HG02981 (cell line): ENCODE measurements around the gene ESRRG.

Experiments used
- ATAC-seq: cut with Tn5 transposase; IDR thresholded peaks from one replicate; pipeline ENCODE4 v1.9.1; 2021; ENCODE audit warnings: mild to moderate bottlenecking, moderate library complexity; ENCODE audit not compliant: unreplicated experiment

ESRRG gene

DNA sequence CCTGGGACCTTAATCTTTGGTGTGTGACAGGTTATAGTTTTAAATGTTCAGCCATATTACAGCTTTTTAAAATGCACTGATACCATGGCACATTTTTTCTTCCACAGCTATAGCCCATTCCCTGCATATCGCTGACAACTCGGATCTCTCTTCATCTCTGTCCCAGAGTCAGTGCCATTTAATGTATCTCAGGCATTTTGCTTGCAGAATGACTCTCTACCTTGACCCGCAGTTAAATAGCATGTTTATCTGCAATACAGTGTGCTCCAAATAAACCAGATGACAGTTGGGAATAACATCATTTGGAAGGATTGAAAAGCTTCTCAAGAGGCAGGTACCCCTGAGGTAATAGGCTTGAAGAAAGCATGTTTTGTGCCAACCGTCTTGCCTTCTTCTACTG lies 200.2 kb downstream of the ESRRG start:
- ATAC-seq, result no peak

DNA sequence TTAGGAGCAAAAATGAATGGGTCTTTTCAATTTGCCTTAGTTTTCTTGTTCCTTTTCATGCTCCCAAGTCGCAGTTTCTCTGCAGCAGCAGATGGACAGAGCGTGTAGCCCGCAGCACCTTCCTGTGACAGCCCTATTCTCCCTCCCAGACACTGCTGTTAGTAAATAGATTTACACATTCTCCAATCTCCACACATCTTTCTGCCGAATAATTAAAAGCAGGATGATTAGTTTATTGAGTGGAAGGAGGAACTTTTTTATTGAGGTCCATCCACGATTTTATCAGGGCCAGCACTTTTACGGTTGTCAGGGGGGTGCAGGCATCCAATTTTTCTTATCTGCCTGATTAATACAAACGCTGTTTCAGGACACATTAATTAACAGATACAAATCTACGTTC lies 201.8 kb downstream of the ESRRG start:
- ATAC-seq, result no peak

DNA sequence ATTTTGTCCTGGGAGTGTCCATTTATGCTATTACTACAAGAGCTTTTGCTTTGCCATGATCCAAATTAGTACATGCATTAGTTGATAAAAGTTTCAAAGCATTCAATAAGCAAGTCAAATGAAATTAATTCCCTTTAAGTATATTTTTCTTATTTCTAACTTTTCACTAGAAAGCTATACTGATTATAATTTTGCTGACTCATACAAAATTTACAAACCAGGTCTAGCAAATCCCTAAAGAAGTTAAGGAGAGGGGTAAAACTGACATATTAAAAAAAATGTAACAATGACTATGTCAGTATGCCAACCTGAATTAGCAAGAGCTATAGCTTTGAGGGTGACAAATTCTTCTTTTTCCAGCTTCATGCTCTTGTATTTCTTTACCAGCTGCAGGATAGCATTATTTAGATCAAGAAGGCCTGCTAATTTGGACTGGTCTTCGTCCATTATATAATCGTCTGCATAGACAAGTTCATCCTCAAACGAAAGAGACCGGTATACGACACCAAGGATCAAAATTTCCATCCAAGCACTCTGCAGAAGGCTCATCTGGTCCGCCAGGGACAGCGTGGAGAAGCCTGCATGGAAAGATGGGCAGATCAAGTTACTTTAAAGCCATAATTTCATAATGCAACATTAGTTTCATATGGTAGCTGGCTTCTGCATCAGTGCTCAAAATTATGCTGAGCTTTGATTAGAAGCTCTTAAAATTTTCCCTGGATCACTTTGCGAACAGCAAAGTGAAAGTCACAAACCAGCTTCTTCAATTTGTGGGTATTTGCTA lies 204.2 kb downstream of the ESRRG start:
- ATAC-seq, result no peak

DNA sequence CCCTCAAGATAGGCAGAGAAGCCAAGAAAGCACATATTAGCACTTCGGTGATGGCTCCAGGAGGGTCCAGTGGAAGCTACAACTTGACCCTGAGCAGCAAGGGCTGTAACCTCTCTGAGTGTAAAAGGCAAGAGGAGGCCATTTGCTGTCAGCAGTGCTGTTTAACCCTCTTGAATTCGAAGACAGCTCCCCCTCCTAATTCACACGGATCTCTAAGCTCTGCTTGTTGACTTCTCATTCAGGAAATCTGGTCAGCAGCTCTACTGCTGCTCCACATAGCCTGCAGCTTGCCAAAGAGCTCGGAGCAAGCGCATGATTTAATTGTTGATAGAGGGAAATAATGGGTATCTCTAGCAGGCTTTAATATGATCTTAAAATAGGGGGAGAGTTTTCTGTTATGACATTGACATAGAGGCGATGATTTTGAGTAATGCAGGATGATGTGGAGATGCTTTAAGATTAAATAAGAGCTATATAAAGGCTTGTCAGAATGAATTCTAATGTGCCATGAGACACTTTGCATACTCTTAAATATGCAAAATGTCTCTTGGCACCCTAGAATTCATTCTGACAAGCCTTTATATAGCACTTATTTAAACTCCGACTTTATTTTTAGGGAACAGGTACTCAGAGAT lies 220.6 kb downstream of the ESRRG start:
- ATAC-seq, result no peak

DNA sequence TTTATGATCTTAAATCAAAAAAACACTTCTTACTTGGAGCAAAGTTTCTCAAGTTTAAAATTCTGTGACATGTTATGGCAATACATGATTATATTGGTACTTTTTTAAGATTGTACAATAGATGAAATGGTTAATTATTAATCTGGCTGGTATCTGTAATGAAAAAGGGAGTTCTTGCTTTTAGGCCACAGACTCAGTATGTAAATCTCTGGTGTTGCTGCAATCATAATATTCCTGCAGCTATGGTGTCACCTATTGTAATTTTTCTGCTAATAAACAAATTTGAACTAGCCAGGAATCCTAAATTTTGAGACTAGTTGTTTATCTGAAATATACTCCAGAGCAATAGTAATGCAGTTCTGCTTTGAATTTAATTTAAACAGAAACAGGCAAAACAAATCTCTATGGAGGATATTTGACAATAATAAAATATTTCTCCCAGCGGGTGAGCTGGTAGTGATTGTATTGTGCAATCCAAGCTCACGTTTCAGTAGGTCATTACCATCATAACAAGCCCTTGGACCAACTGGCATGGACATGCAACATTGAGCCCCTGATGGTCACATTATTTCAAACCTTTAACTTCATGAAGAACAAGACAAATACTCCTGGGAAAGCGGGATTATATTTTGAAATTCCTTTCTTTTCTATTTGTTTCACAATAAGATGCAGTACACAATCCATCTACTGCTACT lies 222.8 kb downstream of the ESRRG start:
- no peak for ATAC-seq

DNA sequence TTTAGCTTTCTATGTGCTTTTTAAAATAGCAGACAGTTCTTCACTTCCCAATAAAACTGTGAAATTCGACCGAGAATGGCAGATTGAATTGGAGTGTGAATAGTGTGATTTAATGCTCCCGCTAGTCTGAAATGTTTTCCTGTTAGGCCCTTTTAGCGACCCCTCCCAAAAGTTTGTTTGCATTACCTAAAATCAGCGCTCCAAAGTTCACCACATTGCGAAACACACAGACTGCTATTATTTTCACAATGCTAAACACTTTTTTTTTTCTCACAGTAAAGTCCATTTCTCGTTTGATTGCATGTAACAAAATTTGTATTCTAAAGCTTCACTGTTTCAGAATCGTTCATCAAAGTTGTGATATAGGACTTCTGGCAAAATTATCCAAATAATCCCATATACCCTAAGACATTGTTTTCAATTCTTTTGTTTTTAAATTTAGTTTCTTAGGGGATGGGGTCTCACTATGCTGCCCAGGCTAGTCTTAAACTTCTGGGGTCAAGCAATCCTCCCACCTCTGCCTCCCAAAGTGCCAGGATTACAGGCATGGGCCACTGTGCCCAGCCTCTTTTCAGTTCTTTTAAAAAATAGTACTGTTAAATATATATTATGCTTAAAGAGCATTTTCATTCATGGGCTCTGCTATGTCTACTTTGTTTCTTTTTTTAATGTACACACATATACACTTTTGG lies 223.5 kb downstream of the ESRRG start:
- no peak for ATAC-seq

DNA sequence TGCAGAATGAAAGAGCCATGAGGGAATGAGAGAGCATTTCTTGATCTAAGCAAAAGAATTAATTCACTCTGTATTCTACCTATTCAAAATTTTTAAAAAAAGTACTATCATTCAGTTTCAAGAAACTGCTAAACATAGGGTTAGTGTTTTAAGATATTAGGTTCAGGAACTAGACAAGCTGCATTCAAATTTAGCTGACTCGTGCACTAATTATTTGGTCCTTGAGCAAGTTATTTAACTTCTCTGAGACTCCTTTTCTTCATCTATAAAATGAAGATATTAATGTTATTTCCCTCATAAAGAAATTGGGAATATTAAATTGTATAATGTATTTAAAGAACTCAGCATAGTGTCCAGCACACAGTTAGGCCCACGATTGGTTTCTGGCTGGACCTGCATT lies 225.0 kb downstream of the ESRRG start:
- ATAC-seq, result no peak

DNA sequence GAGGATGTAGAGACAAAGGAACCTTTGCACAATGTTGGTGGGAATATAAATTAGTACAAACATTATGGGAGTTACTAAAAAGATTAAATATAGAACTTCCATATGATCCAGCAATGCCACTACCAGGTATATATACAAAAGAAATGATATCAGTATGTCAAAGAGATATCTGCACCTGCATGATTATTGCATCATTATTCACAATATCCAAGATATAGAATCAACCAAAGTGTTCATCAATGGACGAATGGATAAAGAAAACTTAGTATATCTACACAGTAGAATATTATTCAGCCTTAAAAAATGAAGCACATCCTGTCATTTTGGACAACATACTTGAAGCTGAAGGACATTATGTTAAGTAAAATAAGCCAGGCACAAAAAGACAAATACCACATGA lies 238.2 kb downstream of the ESRRG start:
- no peak for ATAC-seq

DNA sequence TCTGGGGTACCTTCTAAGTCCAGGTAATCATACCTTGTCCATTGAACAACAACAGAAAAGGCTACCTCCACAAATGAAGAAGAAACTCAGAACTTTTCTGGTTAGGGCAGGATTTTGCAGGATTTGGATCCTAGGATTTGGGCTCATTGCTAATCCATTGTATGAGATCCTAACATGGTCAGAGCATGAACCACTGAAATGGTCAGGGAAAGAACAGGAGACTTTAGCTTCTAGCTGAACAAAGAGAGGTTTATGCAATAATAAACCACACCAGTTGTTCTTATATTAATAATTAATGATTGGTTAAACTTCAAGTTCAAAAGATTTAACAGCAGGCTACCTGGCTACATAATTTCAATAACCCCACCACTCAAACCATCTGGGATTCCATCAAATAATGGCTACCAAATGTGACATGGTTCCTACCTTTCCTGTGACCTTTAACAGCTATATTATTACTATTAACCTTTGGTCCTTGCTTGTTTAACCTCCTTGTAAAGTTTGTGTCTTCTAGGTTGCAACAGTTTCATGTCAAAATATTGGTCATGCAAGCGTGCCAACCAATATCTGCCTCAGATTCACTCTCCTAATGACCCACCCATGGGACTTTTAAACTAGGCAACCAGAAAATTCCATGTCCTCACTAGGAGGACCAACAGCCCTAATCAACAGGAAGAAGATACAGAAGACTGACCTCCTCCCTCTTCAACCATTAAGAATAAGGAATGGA lies 239.4 kb downstream of the ESRRG start:
- no peak for ATAC-seq

DNA sequence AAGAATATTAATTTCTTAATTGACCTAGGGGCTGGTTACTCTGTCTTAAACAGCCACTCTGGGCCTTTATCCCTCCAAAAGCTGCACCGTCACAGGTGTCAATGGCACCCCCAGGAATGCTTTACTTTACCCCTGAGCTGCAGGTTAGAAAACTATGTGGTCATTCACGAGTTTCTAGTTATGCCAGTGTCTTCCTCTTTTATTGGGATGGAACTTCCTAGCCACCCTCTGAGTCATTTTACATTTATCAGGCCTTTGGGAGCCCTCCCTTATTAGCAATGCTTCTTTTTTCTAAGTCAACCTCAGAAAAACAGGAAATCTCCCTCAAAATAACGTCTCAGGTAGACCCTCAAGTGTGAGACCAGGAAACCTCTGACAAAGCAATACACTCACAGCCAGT lies 240.6 kb downstream of the ESRRG start:
- no peak for ATAC-seq

DNA sequence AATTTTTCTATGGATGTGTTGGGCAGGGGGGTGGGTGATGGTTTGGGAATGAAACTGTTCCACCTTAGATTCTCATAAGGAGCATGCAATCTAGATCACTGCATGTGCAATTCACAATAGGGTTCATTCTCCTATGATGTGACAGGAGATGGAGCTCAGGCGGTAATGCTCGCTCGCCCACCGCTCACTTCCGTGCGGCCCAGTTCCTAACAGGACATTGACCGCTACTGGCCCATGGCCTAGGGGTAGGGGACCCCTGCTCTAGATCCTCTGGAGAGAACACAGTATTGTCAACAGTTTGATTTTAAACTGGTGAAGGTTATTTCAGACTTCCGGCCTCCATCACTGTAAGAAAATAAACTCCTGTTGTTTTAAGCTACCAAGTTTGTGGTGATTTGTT lies 245.0 kb downstream of the ESRRG start:
- ATAC-seq, result no peak

DNA sequence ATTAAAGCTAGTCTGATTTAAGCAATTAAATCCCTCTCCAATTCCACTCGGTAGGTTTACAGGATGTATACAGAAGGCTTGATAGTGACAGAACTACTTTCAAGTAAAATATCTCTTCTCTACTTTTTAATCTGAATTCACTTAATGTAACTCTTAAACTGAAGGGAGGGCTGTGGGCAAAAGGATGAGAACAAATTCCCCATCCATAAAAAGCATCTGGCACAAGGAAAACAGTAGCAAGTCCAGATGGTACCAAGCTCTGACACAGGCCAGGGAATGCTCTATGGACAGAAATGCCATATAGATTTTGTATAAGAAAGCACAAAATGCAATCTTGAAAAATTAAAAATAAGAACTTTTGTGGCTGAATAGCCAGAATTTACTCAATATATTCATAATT lies 246.9 kb downstream of the ESRRG start:
- ATAC-seq, result no peak

DNA sequence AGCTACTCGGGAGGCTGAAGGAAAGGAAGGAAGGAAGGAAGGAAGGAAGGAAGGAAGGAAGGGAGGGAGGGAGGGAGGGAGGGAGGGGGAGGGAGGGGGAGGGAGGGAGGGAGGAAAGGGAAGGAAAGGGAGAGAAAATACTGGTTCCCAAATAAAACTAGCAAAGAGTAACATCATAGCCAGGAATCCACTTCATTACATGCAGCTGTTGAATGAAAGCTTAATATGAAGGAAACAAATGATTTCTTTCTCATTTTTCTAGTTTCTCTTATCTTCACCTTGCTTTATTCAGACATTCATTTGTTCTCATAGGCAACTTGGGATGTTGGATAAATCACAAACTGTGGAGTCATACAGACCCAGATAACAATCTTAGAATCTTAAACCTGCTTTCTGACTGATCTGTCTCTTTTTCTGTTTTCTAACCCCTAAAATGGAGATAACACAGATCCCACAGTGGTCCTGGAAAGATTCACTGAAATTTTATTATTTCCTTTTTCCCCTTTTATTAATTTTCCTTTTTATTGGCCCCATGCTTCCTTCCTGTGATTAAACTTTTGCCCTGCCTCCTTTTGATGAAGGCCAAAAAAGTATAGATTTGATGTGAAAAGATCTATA lies 247.5 kb downstream of the ESRRG start:
- no peak for ATAC-seq

DNA sequence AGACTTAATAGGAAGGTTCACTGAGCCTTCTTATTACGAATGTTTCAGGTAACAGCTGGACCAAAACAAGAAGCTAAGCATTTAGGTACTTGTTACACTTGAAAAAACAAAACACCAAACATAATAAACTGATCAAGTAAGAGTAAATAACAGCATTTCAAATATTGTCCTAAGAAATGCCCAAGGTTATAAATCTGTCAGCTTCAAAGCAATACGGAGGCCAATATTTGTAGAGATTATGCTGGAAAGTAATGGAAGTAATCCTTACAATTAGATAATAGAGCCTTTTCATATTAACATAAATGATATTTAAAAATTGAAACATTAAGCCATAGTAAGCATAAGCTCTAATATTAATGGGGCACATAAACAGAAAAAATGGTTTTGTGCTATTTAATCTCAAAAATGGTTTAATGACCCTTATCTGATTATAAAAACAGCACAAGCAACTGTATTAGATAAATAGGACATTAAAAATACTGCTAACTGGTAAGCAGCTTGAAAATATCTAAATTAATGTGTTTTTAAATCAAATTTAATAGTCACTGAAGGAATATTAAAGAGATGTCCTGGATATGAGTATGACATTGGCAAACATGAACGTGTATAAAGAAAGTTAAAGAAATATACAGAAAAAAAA lies 256.9 kb downstream of the ESRRG start:
- no peak for ATAC-seq

DNA sequence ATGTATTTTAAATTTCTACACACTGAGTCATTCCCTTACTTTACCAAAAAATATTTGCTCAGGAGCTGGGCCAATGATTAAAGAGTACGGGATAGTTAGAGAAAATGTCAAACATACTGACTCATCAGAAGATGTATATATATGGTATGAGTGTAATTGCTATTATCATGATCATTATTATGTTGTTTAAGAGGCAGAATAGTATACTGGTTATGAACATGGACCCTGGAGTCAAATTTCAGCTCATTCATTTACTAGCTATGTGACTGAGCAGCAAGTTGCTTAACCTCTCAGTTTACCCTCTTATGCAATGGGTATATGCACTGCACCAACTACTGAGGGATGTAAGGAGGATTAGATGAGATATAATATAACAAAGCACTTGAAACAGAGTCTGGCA lies 258.7 kb downstream of the ESRRG start:
- ATAC-seq, result no peak

DNA sequence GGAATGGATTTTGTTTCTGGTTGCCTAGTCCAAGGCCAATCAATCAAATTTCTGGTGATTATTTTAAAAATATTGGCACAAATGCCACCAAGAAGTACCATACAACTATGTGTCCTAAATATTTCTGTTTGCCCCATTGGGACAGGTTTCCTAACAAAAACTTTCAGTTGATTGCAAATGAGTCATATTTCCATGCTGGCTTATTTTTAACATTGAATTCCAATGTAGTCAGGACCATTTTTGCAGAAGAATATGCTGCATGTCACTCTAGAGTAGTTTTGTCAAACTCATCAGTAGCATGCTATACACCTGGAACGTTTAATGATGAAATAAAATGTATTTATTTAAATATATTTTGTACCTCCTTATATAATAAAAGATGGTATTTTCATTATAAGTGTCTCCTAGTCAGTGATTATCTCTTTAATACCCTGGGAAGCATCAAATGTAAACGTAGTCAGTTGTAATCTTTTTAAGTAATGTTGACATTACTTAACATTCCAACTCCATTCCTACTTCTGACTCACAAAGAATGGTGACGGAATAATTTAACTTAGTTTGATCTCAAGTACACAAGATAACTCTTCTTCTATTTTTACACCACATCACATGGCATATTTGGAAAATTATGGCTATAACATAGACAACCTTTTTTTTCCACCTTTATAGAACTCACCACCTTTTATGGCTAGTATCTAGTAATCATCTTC lies 261.0 kb downstream of the ESRRG start:
- ATAC-seq, result no peak

DNA sequence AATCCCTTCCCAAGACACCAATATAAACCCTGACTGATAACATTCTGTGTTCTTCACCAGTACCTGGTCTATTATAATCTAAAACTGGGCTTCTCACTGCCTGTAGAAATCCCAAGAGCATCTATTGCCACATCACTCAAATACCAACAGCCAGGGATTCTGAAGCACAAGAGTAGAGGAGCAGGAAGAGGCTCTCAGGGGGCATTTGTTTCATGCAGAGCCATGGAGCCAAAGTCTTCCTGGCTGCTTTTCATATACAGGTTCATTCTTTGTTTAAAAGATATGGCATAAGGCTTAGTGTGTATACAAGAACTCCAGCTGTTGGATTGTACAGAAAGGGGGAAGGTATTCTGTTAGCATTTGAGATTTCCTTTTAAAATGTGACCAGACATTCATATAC lies 261.8 kb downstream of the ESRRG start:
- ATAC-seq, result no peak

DNA sequence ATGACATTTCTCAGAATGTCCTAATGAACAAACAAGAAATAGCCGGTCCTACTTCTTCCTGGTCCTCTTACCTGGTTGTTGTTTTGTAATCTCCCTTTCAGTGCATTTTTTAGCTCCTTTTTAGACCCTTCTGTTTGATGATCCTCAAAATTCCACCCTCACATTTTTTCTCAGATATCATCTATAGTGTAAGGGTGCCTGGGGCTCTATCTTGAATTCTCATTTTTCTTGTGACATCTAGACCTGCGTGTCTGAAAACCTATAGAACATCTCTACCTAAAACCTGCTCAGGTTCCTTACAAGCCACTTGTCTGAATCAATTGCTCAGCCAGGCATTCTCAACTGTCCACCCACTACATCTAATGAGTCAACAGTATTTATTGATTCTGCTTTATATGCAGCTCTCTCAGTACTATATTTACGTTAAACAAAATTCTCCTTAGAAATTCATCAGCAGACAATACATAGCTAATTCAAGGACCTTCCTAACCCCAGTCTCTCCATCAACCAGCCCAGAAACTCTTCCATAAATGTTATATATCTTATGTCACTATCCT lies 263.5 kb downstream of the ESRRG start:
- ATAC-seq, result no peak

DNA sequence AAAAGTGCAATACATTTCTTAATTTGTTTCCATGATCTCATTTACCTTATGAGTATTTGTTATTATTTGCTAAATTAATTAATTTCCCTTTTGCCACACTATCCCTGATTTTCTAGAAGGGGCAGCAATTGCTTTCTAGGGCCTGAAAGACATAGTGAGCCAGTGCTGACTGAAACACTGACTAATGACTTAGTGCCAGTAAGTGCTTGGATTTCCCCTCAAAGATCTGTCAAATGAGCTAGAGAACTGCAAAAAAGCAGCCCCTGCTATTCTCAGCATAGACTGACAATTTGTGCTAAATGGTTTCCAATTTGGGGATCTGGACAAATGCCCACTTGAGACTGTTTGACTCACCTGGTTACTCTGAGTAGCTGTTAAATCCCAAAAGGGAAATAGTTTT lies 264.4 kb downstream of the ESRRG start:
- ATAC-seq, result no peak
